ENCODE data around the gene FCN3.

DNA sequence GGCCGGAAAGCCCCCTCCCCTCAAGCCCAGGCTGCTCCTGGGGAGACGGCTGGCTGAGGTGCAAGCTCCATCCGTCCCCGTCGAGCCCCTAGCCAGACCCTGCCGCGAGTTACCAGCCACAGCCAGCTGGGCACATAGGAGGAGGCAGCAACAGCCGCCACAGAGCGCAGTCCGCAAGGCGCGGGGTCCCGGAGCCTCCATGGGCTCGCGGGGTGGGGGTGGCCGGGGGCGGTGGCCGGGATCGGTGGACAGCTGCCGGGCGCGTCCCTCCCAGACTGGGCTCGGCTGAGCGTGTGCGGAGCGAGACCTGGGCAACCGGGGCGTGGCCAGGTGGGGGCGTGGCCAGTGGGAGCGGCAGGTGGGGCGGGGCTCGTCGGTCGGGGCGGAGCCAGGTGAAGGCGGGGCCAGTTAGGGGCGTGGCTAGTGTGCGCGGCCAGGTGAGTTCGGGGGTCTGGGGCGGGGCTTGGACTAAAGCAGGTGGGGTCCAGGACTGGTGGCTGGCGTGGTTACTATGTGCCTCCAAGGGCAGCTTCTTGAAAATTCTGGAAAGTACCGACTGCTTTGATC lies 8.5 kb upstream of the FCN3 start, which contains the start of gene CD164L2:
- TF ChIP-seq, protein P1, sequence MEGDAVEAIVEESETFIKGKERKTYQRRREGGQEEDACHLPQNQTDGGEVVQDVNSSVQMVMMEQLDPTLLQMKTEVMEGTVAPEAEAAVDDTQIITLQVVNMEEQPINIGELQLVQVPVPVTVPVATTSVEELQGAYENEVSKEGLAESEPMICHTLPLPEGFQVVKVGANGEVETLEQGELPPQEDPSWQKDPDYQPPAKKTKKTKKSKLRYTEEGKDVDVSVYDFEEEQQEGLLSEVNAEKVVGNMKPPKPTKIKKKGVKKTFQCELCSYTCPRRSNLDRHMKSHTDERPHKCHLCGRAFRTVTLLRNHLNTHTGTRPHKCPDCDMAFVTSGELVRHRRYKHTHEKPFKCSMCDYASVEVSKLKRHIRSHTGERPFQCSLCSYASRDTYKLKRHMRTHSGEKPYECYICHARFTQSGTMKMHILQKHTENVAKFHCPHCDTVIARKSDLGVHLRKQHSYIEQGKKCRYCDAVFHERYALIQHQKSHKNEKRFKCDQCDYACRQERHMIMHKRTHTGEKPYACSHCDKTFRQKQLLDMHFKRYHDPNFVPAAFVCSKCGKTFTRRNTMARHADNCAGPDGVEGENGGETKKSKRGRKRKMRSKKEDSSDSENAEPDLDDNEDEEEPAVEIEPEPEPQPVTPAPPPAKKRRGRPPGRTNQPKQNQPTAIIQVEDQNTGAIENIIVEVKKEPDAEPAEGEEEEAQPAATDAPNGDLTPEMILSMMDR (IDR thresholded peaks at IDR 0.05): no peak
- no peak for TF ChIP-seq MAZ (IDR thresholded peaks at IDR 0.05; ENCODE audit: borderline replicate concordance, low read depth, low read length)

Measured in A549 (cell line).